Endometrial microvascular endothelial cells (primary cell): Measurements from ENCODE around the gene PIK3R6. TPM values are rescaled to one million over a fixed set of nuclear protein-coding genes. Genes with fewer than 3 reads are reported as not detected.

ENCODE experiments used
- in situ Hi-C: cut with HindIII; loops from 2 replicates; pipeline ENCODE4 v1.10.0; 2017; ENCODE audit warnings: low sequenced_read_pairs, low pct_unique_long_range_greater_than_20kb; ENCODE audit errors: inconsistent ontology term
- total RNA-seq: library from RNA; depleted of rRNA; stranded (reverse); fragments of >200 nt; gene quantifications from one replicate; pipeline ENCODE4 v1.2.3, GENCODE V29; 2015; ENCODE audit errors: inconsistent ontology term

The PIK3R6 gene
- total RNA-seq, 1 donor from 2014 or later: not detected

GRCh38 chr17:8835631-8836364 is 31.7 kb downstream of the PIK3R6 start:
- in situ Hi-C loops: no loop called here

DNA sequence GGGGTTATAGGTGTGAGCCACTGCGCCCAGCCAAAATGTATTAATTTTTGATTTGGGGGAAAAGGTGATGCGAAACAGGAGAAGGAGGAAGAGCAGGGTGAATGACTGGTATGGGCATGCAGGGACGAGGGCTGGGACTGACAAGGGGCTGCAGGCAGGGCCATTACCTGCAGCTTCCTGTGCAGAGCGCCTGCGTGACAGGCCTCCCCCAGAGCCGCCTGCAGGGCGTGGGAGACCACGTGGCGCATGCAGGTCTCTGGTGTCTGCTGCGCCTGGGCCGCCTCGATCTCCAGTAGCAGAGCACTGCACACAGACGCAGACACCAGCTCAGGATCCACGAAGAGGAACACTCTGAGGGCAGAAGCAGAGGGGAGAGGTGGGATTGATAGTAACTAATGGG is 32.4 kb downstream of the PIK3R6 start:
- in situ Hi-C loops: no loop called here

- in situ Hi-C loops: no loop called here
These were observed 34.6 kb downstream of the PIK3R6 start for GRCh38 chr17:8832711-8833352.

GRCh38 chr17:8831234-8831849 is 36.1 kb downstream of the PIK3R6 start:
- in situ Hi-C loops: no loop called here

DNA sequence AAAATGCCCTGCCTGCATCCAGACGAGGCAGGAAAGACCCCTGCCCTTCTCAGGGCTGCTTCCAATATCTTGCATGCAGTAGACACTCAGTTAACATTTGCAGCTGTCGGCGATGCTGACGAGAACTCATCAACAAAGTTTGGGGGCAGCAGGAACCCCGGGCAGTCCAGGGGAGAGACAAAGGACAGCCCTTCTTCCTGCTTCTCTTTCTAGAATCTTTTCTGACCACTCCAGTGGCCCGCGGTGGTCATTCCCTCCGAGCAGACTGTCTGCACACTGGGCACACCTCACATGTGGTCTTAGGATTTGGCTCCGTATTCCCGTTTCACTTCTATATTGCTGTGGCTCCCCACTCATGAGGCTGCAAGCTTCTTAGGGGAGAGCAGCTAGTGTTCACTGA is 37.3 kb downstream of the PIK3R6 start:
- in situ Hi-C loops: no loop called here

DNA sequence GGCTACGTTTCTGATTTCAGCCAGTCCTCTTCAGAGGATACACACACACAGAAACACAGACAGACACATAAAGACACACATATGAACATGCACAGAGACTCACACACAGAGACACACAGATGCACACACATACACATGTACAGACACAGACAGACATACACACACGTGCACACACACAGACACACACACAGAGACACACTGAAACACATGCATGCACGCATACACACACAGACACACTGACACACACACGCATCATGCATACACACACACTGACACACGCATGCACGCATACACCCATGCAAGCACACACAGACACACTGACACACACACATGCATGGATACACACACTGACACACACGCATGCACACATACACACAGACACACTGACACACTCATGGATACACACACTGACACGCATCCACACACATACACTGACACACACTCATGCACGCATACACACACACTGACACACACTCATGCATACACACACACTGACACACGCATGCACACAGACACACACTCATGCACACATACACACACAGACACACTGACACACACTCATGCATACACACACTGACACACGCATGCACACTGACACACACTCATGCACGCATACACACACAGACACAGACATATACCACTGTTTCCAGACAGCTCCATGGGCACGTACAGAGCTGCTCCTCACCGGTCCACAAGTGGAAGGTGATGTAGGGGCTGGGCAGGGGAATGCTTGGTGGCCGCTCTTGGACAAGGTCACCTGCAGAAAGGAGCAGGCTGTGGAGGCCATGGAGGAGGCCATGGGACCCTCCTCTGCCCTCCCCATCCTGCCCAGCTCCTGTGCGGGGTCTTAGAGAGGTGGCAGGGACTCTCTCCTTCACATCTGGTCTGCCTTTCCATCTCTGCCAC is 38.2 kb downstream of the PIK3R6 start:
- in situ Hi-C loops: no loop called here

GRCh38 chr17:8828517-8828875 is 39.0 kb downstream of the PIK3R6 start:
- in situ Hi-C loops: no loop called here

DNA sequence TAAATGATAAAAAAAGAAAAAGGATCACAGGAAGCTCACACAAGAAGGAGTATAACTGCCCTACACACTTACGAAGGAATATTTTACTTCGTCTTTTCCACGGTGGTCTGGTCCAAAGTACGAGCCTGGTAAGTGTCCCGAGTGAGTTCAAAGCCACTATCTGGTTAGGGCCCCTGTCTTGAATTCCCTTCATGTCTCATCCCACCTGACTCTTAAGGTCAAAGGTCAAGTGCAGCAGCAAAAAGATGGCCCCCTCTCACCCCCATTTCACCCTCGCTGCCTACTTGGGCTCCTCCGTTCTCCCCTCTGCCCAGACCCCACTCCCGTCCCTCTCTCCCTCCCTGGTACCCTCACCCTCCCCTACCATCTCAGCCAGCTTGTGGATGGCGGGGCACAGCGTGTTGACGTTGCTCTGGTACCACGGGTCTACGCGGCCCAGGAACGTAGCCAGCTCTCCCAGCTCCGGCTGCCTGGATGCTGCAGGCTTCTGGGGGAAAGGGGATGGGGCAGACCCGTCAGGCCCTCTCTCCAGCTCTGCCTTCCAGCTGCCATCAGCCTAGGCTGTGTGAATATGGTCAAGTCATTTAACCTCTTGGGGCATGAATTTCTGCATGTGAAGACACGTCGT is 40.6 kb downstream of the PIK3R6 start:
- in situ Hi-C loops: no loop called here

GRCh38 chr17:8825802-8826201 is 41.7 kb downstream of the PIK3R6 start:
- in situ Hi-C loops: no loop called here

GRCh38 chr17:8823279-8823678 is 44.2 kb downstream of the PIK3R6 start:
- in situ Hi-C loops: no loop called here

DNA sequence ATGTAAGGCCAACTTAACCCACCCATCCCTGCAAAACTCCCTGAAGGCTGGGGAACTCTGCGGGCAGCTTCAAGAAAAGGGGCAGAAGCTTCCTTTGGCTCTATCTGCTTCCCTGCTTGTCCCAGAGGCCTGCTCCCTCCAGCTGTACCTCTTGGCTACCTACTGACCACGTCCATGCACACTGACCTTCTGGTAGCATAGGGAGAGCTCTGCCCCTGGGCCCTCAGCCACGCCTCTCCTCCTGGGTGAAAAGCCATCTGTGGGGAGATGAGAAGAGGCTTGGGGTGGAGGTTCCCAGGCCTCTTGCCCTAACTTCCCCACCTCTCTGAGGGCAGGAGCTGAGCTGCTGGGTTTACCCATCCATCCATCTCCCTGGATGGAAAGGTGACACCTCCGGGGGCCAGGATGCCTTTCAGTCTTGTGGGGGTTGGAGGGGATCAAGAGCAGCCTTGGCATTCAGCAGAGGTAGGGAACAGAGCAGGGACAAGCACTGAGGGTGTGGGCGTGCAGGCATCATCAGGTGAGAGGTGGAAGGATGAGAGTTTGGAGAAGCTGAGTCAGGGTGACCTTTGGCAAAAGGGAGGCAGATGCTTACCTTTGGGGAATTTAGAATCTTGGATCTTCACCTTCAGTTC is 45.0 kb downstream of the PIK3R6 start:
- in situ Hi-C loops: no loop called here

- in situ Hi-C loops: no loop called here
These were observed 45.9 kb downstream of the PIK3R6 start for GRCh38 chr17:8821446-8822105.

DNA sequence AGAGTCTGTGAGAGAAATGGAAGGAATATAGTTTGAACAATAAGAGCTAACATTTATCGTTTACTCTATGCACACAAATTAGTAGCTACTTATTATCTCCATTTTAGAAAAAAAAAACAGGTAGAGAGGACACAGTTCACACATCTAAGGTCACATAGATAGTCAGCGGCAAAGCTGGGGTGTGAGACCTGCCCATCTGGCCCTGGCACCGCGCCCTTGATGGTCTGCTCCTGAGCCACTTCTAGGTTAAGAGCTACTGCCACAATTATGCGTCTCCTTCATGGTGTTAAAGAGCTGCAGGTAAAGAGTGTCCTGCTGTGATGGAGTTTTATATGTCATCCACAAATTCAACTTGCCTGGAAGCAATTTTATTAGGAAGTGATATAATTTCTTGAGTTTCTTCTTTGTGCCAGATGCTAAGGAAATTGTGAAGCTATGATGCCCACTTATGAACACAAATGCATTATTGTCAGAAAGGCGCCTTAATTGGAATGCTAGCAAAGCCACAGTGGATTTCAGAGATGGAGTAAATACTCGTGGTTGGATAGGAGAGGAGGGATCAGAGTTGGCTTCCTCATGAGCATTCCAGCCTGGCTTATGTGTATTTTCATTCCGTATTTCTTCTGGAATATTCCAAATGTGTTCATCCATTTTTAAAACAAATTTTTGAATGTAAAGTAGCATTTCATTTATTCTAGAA is 47.0 kb downstream of the PIK3R6 start:
- in situ Hi-C loops: no loop called here

DNA sequence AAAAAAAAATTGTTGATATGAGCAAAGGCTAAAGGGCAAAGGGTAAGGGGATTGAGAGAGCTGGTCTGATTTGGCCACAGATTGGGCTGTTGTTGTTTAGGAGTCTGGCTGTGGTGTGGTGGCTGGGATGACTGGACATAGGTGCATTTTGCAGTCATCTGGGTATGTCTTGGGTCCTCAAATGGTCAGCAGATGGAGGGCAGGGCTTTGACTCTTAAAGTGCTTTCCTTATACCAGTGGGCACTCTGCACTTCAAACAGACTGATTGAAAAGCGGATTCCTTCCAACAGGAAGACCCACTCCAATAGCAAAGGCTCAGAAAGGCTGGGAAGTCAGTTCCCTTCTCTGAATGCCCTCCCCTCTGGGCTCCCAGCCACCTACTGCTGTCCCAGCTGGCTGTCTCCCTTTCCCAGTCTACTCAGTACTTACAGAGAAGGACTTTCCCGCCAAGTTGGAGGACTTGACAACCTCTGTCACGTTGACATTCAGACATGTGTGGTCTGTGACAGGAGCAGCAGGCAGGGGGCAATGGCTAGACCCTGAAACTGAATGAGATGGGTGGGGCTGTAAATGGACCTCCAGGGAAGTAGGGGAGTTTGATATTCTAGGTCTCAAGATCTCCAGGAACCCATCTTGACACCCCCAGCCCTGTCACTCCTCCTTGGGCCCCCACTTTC is 48.7 kb downstream of the PIK3R6 start:
- in situ Hi-C loops: no loop called here

- in situ Hi-C loops: no loop called here
These were observed 49.4 kb downstream of the PIK3R6 start for GRCh38 chr17:8818047-8818446.

DNA sequence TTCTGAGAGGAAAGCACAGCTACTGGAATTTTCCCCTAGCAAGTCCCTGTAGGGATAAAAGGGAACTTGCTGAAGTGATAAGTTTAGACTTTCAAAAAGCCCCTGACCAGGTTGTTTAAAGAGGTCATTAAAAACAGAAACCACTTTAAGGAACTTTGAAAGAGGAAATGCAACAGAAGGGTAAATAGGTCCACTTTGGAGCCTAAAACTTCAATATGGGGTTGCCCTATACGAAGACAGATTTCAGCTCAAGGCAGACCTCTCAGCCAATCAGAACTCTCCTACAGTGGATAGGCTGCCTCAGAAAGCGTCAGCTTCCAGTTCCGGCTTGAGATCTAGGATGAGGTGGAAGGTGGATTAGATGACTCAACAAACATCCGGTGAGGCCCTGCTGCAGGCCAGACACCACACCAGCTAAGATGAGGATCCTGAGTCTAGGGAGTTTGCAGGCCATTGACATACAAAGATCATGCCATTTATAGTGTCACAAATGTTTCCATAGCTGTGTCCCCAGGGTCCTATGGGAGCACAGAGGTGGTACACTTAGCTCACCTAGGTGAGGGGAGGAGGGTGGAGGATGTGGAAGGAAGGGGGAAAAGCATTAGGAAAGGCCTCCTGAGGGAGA is 60.4 kb downstream of the PIK3R6 start:
- in situ Hi-C loops: no loop called here
